Hepatocyte (in vitro differentiated cells): ENCODE measurements around the gene SPP1. TPM values are rescaled to one million over a fixed set of nuclear protein-coding genes. Genes with fewer than 3 reads are reported as not detected.
A peak's percentile ranks its signal among the peaks of the same experiment; 100 is the strongest.

Experiments used
- DNase-seq: peaks from one replicate; pipeline ENCODE4 v3.0.0-alpha.2; 2016; ENCODE audit warnings: low spot score
- H2AFZ ChIP-seq: fragments of 200-600 bp; sonication (generic); 2 replicates; pipeline ENCODE4 v1.6.0; 2016; ENCODE audit warnings: antibody characterized with exemption, mild to moderate bottlenecking
- H3K27ac ChIP-seq: fragments of 200-600 bp; sonication (generic); 2 replicates; pipeline ENCODE4 v1.5.1; 2016; ENCODE audit warnings: mild to moderate bottlenecking
- H3K27me3 ChIP-seq: fragments of 200-600 bp; sonication (generic); 2 replicates; pipeline ENCODE4 v1.6.1; 2016
- H3K36me3 ChIP-seq: fragments of 200-600 bp; sonication (generic); replicated peaks from 2 replicates; pipeline ENCODE4 v1.5.1; 2016; ENCODE audit warnings: low read depth; ENCODE audit not compliant: insufficient read depth
- H3K4me1 ChIP-seq: fragments of 200-600 bp; sonication (generic); 2 replicates; pipeline ENCODE4 v1.5.1; 2016; ENCODE audit warnings: mild to moderate bottlenecking, moderate library complexity; ENCODE audit not compliant: insufficient read depth
- H3K4me2 ChIP-seq: fragments of 200-600 bp; sonication (generic); 2 replicates; pipeline ENCODE4 v1.6.0; 2016
- H3K4me3 ChIP-seq: fragments of 200-600 bp; sonication (generic); 2 replicates; pipeline ENCODE4 v1.5.1; 2016; ENCODE audit warnings: mild to moderate bottlenecking
- H3K79me2 ChIP-seq: fragments of 200-600 bp; sonication (generic); 2 replicates; pipeline ENCODE4 v1.6.0; 2017; ENCODE audit warnings: mild to moderate bottlenecking
- H3K9me2 ChIP-seq: fragments of 200-600 bp; sonication (generic); replicated peaks from 2 replicates; pipeline ENCODE4 v1.6.0; 2017; ENCODE audit warnings: mild to moderate bottlenecking; ENCODE audit not compliant: insufficient read depth
- H3K9me3 ChIP-seq: fragments of 200-600 bp; sonication (generic); 2 replicates; pipeline ENCODE4 v1.5.1; 2016; ENCODE audit warnings: low read depth, mild to moderate bottlenecking
- H4K20me1 ChIP-seq: fragments of 200-600 bp; sonication (generic); 2 replicates; pipeline ENCODE4 v1.6.0; 2016; ENCODE audit warnings: mild to moderate bottlenecking; ENCODE audit not compliant: insufficient read depth, poor library complexity, severe bottlenecking
- EZH2 ChIP-seq: fragments of 200-600 bp; sonication (generic); IDR thresholded peaks from 2 replicates; pipeline ENCODE4 v1.6.1; 2016; ENCODE audit warnings: antibody characterized with exemption, mild to moderate bottlenecking, borderline replicate concordance
- EZH2phosphoT487 ChIP-seq: fragments of 200-600 bp; sonication (generic); IDR thresholded peaks from one replicate; pipeline ENCODE4 v1.6.1; 2018; ENCODE audit warnings: antibody characterized with exemption, mild to moderate bottlenecking, low read depth, moderate library complexity; ENCODE audit not compliant: unreplicated experiment, severe bottlenecking
- WGBS: methylation state at CpG from one replicate; pipeline ENCODE4 v1.1.6; 2016; ENCODE audit warnings: low lambda C conversion rate; ENCODE audit errors: missing lambda C conversion rate; 5-methylcytosine and 5-hydroxymethylcytosine counted together
- polyA plus RNA-seq: library from polyadenylated mRNA; unstranded; fragments of >200 nt; fragmentation: Nextera tagmentation; extraction: Ambion mirVana; gene quantifications from 2 replicates; pipeline ENCODE4 v1.2.1, GENCODE V29; 2016
- total RNA-seq: library from RNA; depleted of rRNA; stranded (reverse); fragments of >200 nt; gene quantifications from 2 replicates; pipeline ENCODE4 v1.2.3, GENCODE V29; 2014
- TF ChIP-seq, protein P1 (sequence below): fragments of 200-600 bp; sonication (generic); IDR thresholded peaks from 2 replicates; pipeline ENCODE4 v1.5.1; 2016; ENCODE audit warnings: antibody characterized with exemption, mild to moderate bottlenecking; ENCODE audit not compliant: poor library complexity

Gene SPP1
- total and polyA plus RNA-seq, 2 experiments from 2014 or later, result 225 to 244 TPM

GRCh38 chr4:87982446-87983010, 7.0 kb downstream of the SPP1 start:
- Histone ChIP-seq H3K36me3 (no peaks in the 10 kb centered on the region), H3K27me3 (peaks cover 2% of the 10 kb centered on the region), H3K4me2 (no peak overlapping the region), H3K4me1 (no peaks in the 10 kb centered on the region), H3K4me3 (no peak overlapping the region), H3K9me3 (no peaks in the 10 kb centered on the region), H3K9me2 (no peaks in the 10 kb centered on the region), H4K20me1 (no peaks in the 10 kb centered on the region), H3K27ac (no peak overlapping the region), H3K79me2 (no peaks in the 10 kb centered on the region), H2AFZ (no peak overlapping the region)
- TF ChIP-seq EZH2phosphoT487 (no peak), EZH2 (no peak)
- TF ChIP-seq, protein P1, sequence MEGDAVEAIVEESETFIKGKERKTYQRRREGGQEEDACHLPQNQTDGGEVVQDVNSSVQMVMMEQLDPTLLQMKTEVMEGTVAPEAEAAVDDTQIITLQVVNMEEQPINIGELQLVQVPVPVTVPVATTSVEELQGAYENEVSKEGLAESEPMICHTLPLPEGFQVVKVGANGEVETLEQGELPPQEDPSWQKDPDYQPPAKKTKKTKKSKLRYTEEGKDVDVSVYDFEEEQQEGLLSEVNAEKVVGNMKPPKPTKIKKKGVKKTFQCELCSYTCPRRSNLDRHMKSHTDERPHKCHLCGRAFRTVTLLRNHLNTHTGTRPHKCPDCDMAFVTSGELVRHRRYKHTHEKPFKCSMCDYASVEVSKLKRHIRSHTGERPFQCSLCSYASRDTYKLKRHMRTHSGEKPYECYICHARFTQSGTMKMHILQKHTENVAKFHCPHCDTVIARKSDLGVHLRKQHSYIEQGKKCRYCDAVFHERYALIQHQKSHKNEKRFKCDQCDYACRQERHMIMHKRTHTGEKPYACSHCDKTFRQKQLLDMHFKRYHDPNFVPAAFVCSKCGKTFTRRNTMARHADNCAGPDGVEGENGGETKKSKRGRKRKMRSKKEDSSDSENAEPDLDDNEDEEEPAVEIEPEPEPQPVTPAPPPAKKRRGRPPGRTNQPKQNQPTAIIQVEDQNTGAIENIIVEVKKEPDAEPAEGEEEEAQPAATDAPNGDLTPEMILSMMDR, result no peak
- WGBS, result 90% methylated on average over 13 of the region's 13 CpGs
- no peak for DNase-seq

- no peaks in the 10 kb centered on the region for H3K9me2 ChIP-seq
- no peaks in the 10 kb centered on the region for H3K79me2 ChIP-seq
- H4K20me1 ChIP-seq, result no peaks in the 10 kb centered on the region
- H3K4me1 ChIP-seq, result no peaks in the 10 kb centered on the region
- H3K9me3 ChIP-seq, result no peaks in the 10 kb centered on the region
- WGBS, result 91% methylated on average over 2 of the region's 2 CpGs
- no peak for DNase-seq
- no peak overlapping the region for H3K4me2 ChIP-seq
- H3K27me3 ChIP-seq, result no peaks in the 10 kb centered on the region
- TF ChIP-seq EZH2 (no peak), EZH2phosphoT487 (no peak)
- TF ChIP-seq, protein P1, result no peak
- H3K4me3 ChIP-seq, result no peak overlapping the region
- H3K36me3 ChIP-seq, result no peaks in the 10 kb centered on the region
- no peak overlapping the region for H3K27ac ChIP-seq
- no peak overlapping the region for H2AFZ ChIP-seq
Measured at GRCh38 chr4:87983996-87984395, 8.5 kb downstream of the SPP1 start.

DNA sequence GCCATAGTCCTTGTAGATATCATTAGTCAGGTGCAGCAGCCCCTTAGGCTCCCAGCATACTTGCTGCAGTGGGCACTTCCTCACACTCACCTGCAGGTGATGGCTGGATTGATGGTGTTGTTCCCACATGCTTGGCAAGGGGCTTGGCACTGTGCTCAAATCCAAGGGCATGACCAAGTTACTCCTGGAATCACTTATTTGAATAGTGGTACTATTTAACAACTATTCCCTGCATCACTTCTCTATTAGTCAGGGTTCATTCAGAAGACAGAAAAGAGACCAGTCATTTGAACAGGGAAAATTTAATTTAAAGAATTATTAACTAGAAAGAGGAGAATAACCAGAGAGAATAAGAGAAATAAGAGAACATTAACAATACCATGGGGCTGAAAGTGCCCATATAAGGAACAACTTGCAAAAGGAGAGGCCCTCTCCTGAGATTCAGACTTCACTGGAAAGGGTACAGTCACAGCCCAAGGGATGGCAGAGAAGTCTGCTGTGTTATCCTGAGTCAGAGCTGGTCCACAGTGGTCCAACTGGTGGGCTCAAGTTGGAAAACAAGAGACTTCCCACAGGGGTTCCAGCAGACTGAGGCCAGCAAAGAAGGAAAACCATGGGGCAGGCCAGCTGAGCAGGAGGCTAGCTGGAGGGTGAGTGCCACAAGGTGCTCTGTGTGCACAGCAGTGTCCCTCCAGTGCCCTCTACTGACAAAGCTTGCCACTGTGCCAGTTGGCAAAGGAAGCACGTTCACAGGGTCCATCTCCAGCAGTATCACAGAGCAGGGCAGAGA, 9.8 kb downstream of the SPP1 start:
- Histone ChIP-seq H3K4me1 (no peaks in the 10 kb centered on the region), H3K79me2 (no peaks in the 10 kb centered on the region), H3K9me3 (no peaks in the 10 kb centered on the region), H3K9me2 (no peaks in the 10 kb centered on the region), H3K36me3 (no peaks in the 10 kb centered on the region), H2AFZ (no peak overlapping the region), H3K27ac (no peak overlapping the region), H3K27me3 (no peaks in the 10 kb centered on the region), H4K20me1 (no peaks in the 10 kb centered on the region), H3K4me3 (no peak overlapping the region), H3K4me2 (no peak overlapping the region)
- no peak for TF ChIP-seq EZH2phosphoT487
- TF ChIP-seq EZH2, result no peak
- TF ChIP-seq, protein P1, result peak; percentile 39
- peak; percentile 43 for DNase-seq
- 10% methylated on average over 1 of the region's 1 CpG for WGBS
